Measurements from ENCODE around the gene SGPL1.

- no peak for TF ChIP-seq EZH2 (IDR thresholded peaks at IDR 0.05; ENCODE audit: borderline replicate concordance, low read length)
- TF ChIP-seq, protein P1, sequence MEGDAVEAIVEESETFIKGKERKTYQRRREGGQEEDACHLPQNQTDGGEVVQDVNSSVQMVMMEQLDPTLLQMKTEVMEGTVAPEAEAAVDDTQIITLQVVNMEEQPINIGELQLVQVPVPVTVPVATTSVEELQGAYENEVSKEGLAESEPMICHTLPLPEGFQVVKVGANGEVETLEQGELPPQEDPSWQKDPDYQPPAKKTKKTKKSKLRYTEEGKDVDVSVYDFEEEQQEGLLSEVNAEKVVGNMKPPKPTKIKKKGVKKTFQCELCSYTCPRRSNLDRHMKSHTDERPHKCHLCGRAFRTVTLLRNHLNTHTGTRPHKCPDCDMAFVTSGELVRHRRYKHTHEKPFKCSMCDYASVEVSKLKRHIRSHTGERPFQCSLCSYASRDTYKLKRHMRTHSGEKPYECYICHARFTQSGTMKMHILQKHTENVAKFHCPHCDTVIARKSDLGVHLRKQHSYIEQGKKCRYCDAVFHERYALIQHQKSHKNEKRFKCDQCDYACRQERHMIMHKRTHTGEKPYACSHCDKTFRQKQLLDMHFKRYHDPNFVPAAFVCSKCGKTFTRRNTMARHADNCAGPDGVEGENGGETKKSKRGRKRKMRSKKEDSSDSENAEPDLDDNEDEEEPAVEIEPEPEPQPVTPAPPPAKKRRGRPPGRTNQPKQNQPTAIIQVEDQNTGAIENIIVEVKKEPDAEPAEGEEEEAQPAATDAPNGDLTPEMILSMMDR (conservative IDR thresholded peaks at IDR 0.05 in 1 of 2, IDR thresholded peaks at IDR 0.05 in 1 of 2; ENCODE audit: extremely low read depth in 1 of 2, insufficient read depth in 1 of 2, low read depth in 1 of 2, low read length in 2 of 2) = no peak
These were observed 110.7 kb downstream of the SGPL1 start for GRCh38 chr10:70926226-70927000.
